AG20443 (cell line): Measurements from ENCODE around the gene SCUBE1.
A peak's percentile ranks its signal among the peaks of the same experiment; 100 is the strongest.

Experiments used
- DNase-seq: peaks from one replicate; pipeline ENCODE4 v3.0.0; 2012; ENCODE audit warnings: low spot score, mixed read lengths

SCUBE1 gene

DNA sequence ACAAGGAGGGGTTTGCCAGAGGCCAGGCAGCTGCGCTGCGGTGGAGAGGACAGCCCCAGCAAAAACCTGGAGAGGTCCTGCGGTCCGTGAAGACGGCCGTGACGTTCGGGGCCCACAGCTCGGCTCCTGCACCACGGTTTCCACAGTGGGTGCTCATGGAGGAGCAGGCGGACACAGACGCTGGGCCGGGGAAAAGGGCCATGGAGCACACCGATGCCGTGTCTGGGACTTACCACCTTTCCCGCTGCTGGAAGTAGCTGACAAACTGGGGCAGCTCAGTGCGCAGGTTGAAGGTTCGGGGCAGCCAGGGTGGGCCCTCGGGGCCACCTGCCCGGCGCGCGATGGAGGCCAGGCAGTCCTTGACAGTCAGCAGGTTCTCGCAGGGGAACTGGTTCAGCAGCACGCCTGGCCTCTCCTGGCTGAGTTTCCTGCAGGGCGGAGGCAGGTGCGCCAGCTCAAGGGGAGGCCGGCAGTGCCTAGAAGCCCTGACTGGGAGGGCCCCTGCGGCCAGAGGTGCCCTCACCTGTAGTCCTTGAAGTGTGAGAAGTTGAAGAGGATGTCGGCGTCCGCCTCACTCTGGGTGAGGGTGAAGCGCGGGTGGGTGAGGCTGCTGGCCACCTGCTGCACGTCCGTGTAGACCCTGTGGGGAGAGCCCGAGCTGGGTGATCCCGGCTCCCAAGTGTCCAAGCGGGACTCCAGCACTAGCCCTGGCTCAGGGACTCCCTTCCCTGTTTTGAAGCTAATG is 169.0 kb downstream of the SCUBE1 start:
- DNase-seq: no peak

DNA sequence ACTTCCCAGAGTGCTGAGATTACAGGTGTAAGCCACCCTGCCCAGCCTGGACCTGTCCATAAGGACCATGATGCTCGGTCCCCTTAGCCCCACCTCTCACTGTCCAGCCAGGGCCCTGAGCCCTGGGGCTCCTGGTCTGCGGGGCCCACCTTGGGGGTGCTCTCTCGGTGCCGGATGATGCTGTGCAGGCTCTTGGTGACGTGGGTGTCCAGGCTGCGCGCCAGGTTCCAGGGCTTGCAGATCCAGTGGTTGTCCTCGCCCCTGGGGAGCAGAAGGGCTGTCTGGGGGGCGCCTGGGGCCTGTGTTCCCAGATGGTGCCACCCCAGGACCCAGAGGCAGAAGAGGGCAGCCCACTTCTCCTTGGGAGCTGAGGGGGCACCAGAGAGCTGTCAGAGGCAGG is 169.6 kb downstream of the SCUBE1 start:
- no peak for DNase-seq

DNA sequence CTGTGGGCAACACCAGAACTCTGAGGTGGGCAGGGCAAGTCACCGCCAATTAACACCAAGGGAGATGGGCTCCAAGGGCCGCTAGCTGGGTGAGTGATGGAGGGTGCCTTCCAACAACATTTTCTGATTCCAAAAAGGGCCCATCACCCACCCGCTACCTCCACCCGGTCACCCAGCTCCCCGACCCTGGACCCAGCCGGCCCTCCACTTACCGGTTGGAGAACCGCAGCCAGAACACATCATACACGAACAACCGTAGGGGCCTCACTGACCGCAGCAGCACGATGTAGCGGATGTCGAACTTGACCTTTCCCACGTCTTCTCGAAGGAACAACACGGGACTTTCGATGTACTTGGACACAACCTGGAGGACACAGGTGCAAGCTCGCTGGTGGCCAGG is 171.0 kb downstream of the SCUBE1 start:
- DNase-seq: no peak

DNA sequence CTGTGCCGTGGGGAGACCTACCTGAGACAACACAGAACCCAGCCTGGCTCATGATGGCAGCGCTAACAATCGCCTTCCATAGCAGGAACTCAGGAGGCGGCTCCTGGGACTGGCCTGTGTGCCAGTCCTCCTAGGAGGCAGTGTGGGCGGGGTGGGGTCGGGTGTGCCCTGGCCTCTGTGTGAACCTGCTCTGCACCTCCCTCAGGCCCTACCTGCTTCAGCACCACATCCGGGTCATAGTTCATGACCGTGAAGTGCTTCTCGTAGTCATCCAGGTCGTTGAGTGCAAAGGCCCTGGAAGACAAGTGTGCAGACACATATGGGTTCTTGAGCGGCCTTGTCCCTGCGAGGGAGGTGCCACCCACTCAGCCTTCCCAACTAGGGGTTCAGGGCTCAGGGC is 171.6 kb downstream of the SCUBE1 start:
- no peak for DNase-seq

DNA sequence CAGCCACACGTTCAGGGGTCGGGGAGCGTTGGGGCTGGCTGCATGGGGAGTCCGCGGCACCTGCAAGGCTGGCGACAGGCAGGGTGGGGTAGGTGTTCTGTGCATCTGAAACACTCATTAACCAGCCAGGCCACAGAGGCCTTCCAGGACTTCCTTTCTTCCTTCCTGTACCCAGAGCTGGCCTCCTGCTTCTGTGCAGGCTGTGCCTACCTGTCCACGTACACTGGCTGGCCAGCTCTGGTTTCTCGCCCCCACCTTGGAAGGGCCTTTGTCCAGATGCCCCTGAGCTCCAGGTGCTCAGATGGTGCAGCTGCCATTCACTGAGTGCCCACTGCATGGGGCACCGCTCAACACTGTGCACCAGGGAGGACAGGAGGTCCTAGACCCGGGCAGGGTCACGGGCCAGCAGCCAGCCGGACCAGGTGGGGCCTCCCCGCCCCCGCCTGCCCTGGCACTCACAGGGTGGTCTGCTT is 172.1 kb downstream of the SCUBE1 start:
- no peak for DNase-seq

DNA sequence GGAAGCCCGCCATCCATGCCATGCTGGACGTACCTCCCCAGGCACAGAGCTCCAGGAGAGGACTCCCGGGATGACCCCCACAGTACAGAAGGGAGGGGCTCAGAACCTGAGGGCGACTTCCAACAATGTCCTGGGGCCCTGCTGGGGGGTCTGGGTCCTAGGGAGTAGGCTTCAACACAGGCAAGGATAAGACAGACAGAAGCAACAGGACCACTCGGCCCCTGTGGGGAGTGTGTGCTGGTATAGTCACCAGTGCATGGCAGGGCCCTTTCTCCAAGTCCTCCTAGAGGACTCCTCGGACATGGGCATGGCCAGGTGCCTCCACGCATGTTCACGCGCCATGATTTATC is 173.1 kb downstream of the SCUBE1 start:
- no peak for DNase-seq

DNA sequence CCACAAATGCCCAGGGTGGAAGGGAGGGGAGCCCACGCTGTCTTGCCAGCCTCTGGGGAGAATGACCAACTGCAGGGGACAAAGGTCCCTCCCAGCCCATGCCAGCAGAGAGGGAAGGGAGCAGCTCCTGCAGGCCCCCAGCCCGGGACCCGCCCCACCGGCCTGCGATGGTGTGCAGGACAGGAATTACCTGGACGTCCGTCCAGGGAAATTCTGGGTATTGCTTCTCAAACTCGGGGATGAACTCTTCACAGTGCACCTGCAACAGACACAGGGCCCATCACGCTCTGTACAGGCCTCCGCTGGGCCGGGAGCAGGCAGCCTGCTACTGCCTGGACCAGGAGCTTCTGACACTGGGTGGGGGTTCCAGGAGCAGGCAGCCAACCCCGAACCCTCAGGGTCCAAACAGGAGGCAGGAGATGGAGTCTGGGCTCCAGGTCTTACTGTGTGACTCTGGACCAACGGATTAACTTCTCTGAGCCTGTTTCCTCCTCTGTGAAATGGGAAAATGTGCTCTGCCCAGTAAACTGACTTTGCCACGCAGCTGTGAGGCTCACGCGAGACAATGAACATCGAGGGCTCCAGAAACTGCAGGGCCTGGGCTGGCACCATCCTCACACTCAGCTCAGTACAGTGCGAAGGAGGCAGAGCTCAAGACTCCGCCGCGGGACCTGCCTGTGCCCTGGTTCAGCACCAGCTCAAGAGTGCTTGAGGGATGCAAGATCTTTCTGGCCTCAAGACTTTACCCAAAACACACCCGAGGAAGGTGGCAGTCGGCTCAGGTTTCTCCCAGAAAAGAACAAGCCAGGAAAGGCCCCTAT is 173.7 kb downstream of the SCUBE1 start:
- no peak for DNase-seq

DNA sequence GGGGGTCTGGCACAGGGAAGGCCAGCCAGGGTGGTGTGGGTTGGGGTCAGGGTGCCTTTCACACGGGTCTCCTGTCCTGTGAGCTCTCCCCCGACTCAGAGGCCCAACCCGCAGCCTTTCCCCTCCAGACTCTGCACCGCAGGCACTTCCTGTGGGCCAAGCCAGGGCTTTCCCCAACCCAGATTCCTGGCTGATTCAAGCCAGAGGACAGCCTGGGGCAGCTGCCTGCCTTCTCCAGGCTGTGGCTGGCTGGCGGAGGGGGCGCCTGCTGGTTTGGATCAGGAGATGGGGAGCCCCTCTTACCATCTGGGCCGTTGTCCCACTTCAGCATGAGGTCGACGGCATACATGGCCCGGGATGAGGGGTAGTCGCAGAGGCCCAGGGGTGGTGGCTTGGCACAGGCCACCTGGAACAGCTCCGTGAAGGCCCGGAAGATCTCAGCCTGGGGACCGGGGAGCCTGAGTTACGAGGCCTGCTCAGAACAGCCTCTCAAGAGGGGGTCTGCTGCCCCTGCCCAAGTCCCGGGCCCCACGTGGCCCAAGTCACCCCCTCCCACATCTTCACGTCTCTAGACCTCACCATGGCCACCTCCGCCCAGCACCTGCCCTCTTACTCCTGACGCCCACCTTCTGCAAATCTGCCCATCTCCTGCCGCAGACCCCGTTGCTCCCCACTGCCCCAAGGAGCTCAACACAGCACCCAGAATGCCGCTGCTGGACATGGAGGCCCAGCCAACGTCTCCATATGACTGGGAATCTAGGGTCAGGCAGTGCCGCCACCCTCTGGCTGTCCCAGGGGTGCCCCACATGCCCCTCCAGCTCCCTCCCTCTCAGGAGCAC is 174.5 kb downstream of the SCUBE1 start:
- peak; percentile 93 for DNase-seq

DNA sequence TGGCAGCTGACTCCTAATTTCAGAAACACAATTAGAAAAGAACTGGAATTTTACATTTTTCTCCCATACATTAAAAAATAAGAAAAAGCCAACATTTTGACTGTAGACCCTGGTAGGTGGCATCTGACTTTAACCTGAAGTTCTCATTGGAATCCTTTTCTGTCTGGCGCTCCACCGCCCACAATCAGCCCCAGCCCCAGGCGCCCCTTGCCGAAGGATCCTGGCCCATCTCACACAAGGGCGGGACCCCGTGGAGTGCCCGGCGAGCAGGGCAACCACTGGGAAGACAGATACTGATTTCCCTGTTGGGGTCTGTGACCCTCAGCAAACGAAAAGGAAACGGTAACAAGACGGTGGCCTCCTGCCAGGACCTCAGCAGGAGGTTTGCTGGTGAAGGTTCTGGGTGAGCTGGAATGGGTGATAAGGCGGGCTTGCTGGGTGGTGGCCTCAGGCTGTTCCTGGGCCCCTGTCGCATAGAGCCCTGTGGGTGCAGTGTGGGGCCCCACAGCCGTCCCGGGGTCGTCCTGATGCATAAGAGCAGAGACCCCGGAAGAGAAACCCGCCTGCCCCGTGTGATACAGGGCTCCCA is 176.1 kb downstream of the SCUBE1 start:
- no peak for DNase-seq

DNA sequence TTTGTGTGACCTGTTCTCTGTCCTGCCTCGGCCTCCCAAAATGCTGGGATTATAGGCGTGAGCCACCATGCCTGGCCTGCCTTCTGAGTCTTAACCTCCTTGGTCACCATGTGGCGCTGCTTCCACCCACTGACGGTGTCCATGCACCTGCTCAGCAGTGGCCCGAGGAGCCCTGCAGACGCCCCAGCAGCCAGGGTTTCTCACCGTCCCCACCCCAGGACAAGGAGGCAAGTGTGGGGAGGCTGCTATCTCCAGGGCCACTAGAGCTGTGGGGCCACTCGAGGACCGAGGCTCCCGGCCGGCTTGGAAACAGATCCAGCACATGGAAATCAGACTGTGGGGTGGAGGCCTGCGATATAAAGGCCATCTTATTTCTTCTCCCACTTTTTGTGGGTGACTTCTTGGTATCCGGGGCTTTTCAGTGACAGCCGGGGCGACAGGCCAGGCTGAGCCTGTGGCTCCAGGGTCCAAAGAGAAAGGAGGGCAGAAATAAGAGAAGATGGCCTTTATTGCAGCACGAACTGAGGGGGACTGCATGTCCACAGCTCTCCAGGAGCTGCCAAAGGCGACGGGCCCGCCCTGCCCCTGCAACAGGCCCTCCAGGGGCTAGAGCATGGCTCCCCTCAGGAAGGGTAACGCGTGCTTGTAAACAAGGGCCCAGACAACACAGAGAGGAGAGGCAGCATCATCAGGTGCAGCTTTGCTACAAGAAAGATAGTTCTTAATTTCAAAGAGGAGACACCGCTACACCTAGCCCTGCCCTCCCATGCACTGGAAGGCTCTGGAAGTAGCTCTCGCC is 176.8 kb downstream of the SCUBE1 start:
- no peak for DNase-seq

DNA sequence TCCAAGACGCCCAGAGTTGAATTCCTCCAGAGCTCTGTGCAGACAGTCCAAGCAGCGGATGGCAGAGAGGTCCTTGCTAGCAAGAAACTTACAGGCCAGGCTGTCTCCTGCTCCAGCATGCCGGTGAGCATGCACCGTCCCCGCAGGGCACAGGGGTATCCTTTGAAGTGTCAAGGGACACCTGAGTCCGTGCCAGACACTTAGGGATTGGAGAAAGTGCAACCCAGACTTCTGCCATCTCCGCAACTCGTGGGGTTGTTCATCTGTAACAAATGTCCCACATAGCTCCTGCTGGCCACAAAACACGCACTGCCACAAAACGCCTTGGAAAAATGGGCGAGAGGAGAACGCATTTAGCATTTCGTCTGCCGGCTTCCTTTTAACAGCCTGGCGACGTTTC is 178.5 kb downstream of the SCUBE1 start:
- no peak for DNase-seq

DNA sequence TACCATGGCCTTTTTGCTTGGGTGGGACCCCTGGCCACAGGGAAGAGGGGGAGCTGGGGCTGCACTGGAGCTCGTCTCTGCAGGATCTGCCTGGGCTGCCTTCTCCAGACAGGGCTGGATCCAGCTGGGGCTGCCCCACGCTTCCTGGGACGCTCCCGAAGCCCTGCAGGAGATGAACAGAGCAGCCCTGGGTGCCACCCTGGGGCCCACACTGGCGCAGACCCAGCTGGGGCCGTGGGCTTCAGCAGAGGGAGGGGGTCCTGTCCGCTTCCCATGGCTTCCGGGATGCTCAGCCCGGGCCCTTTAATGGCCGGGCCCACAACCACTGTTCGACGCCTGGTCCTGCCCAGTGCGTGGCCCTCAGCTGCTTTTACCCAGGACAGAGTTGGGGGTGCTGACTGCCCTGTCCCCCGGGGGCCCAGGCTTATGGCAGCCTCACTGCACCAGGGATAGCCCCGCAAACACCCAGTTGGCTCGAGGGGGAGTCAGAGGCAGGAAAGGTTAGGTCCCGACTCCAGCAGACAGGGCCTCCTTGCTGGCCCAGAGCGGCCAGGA is 179.9 kb downstream of the SCUBE1 start:
- DNase-seq: no peak

DNA sequence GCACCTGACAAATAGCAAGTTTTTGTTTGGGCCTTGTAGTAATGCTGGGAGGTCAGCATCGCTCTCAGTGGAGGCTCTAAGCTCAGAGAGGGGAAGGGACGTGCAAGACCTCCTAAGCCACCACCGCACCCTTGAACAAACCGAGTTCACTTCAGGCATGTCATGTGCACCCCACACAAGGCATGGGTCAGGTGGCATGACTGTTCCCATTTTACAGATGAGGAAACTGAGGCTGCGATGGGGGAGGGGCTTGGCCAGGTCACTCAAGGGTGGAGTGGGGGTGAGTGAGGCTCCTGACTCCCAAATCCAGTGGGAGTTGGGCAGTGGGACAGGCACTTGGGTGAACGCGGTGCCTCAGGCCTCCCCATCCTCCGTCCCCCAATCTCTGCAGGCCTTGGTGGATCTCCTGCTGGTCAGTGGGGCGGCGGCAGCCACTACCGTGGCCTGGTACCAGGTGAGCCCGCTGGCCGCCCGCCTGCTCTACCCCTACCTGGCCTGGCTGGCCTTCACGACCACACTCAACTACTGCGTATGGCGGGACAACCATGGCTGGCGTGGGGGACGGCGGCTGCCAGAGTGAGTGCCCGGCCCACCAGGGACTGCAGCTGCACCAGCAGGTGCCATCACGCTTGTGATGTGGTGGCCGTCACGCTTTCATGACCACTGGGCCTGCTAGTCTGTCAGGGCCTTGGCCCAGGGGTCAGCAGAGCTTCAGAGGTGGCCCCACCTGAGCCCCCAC is 180.6 kb downstream of the SCUBE1 start:
- DNase-seq: no peak

DNA sequence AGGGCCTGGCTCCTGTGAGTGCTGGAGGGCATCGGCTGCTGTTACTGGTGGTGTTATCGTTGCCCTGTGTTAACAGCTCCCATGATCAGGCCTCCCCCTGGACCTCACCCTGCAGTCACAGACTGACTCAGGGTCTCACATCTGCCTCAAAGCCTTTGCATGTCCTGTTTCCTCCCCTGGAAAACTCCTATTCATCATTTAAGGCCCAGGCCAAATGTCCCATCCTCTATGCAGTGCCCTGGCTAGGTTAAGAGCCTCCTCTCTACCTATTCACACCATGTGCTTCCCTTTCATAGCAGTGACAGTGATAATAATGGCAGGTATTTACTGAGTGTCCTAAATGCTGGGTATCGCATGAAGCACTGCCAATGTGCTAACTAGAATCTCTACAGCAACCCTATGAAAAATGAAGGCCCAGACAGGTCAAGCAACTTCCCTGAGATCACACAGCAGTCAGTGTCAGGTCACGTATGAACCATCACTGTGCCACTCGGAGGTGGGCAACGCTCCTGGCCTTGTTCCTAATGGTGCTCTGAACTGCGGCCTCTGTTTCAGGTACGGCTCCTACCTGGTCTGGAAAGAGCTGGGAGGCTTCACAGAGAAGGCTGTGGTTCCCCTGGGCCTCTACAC is 182.6 kb downstream of the SCUBE1 start:
- DNase-seq: no peak

DNA sequence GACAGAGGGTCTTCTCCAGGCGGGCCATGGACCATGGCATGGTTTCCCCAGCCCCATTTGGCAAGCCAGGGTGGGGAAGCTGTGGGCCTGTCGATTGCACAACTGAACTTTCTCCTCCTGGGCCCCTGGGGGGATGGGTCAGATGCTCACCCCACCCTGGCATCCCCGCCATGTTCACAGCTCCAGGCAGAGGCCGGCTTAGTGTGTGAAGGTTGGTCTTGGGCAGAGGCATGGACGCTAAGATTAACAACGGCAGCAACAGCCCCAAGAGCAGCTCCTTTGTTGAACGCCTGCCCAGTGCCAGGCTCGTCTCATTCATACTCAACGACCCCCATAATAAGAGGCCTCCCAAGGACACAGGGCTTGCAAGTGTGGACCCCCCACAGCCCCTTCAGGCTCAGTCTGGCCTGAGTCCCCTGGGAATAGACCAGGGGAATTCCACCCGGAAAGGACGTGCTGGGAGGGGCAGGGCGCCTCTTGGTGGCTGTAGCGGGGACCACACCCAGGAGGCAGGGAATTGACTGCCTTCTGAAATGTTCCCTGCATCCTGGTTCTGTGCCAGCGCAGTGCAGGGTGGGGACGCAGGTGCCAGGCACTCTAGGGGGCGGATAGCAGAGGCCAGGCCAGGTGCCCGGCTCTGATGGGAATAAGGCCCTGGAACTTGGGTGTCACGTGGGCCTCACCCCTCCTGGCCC is 183.5 kb downstream of the SCUBE1 start:
- DNase-seq: peak; percentile 38

DNA sequence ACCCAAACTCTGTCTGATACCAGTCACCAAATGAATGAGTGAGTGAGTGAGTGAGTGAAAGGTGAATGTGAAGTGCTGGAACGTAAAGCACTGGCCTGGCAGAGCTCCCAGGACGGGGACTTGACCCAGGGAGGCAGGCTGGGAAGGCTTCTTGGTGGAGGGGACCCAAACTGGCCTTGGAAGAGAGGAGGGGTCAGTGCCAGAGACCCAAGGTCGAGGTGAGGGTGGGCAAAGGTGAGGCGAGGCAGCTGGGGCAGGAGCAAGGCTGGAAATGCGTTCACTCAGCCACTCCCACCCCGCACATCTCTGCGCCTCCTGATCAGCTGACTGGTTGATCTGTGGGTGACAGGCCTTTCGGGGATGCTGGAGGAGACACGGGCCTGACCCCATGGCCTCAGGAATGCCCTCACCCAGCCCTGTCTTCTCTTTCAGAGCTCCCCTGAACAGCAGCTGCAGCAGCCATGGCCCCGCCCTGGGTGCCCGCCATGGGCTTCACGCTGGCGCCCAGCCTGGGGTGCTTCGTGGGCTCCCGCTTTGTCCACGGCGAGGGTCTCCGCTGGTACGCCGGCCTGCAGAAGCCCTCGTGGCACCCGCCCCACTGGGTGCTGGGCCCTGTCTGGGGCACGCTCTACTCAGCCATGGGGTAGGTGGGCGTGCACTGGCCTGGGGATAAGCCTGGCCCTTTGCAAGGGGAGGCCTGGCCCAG is 184.2 kb downstream of the SCUBE1 start:
- no peak for DNase-seq

DNA sequence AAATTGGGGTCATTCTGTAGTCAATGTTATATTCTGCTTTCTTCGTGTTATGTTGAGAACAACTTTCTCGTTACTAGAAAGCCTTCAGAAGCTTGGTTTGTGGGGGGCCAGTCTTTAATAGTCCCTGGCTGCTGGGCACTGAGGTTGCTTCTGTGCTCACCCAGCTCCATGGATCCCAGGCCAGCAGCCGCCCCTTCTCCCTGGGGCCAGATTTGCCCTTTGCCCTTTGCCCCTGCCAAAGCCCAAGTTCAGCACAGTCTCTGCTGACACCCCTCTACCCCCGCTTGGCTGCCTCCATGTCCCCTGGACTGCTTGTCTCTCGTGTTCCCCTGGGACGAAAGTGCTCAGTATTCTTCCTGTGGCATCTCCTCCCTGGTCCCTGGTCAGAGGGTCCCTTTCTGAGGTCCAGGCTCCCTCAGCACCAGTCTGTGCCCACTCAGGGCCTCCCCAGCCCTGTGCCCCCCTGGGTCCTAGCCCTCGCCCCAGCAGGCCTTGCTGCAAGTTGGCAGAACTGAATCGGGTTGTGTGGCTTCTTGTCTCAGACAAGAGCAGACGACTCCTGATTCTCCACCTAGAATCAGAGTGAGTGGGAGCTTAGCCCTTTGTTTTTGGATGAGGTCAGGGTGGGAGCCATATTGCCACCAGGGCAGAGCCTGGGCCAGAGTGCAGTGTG is 185.2 kb downstream of the SCUBE1 start:
- no peak for DNase-seq

DNA sequence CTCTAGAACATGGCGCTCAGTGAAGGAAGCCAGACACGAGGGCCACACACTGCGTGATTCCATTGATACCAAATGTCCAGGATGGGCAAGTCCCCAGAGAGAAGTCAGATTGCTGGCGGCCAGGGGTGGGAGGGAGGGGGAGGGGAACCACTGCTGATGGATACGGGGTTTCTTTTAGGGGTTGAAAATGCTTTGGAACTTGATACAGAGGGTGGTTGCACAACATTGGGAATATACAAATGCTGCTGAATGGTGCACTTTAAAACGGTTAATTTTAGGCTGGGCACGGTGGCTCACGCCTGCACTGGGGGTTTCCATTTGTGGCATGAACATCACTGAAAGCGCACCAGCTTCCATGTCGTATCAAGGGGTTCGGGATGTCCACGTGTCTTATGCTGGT is 186.8 kb downstream of the SCUBE1 start:
- no peak for DNase-seq
